Breast epithelium (tissue), 4 donors: ENCODE measurements around the gene GREM1. TPM values are rescaled to one million over a fixed set of nuclear protein-coding genes. Genes with fewer than 3 reads are reported as not detected.

Source experiments
- DNase-seq, 2 donors: peaks; one replicate each; pipeline ENCODE4 v3.0.0-alpha.2; 2019; ENCODE audit warnings: low spot score in 2 of 2
- H3K27ac ChIP-seq, 2 donors: fragments of 200-600 bp; sonication (generic) in 1 of 2; one replicate each; pipeline ENCODE4 v1.5.1; 2016 to 2019; ENCODE audit warnings: mild to moderate bottlenecking in 1 of 2
- H3K27me3 ChIP-seq, 2 donors: fragments of 200-600 bp; sonication (generic) in 1 of 2; one replicate each; pipeline versions ENCODE4 v1.5.1 to v1.6.0; 2017 to 2019; ENCODE audit warnings: control low read depth in 1 of 2, mild to moderate bottlenecking in 1 of 2
- H3K36me3 ChIP-seq: fragments of 200-600 bp; one replicate; pipeline ENCODE4 v1.5.1; 2019
- H3K4me1 ChIP-seq, 2 donors: fragments of 200-600 bp; sonication (generic); one replicate each; pipeline ENCODE4 v1.5.1; 2016 to 2019; ENCODE audit warnings: control low read depth in 1 of 2
- H3K4me3 ChIP-seq, 3 donors: fragments of 200-600 bp; sonication (generic); 1 replicate in 2 of 3; 2 replicates in 1 of 3; pipeline ENCODE4 v1.5.1; 2016 to 2019; ENCODE audit warnings: mild to moderate bottlenecking in 3 of 3, moderate library complexity in 2 of 3
- H3K9me3 ChIP-seq, 2 donors: fragments of 200-600 bp; sonication (generic) in 1 of 2; one replicate each; pipeline ENCODE4 v1.5.1; 2016 to 2019; ENCODE audit warnings: control low read depth in 1 of 2
- POLR2A ChIP-seq: fragments of 450-650 bp; IDR thresholded peaks from one replicate; pipeline ENCODE4 v1.6.1; 2016; ENCODE audit warnings: antibody characterized with exemption, mild to moderate bottlenecking, moderate library complexity
- POLR2AphosphoS5 ChIP-seq, 3 donors: sonication (generic); formaldehyde crosslinking; IDR thresholded peaks; one replicate each; pipeline ENCODE4 v1.6.1; 2017; ENCODE audit warnings: antibody characterized with exemption in 3 of 3
- intact Hi-C: fragments of 100-400 bp; cut with DNase I; formaldehyde crosslinking; loops from one replicate; pipeline ENCODE4 v1.15.1; 2023; ENCODE audit warnings: low total_unique reads
- total RNA-seq, 3 donors: library from RNA; depleted of rRNA; stranded (reverse); fragments of >200 nt; gene quantifications; one replicate each; pipeline ENCODE4 v1.1.0, GENCODE V29; 2016
- TF ChIP-seq, protein P1 (sequence below), 3 donors: fragments of 450-650 bp; IDR thresholded peaks; one replicate each; pipeline ENCODE4 v1.5.1; 2016 to 2017; ENCODE audit warnings: antibody characterized with exemption in 3 of 3, mild to moderate bottlenecking in 3 of 3, moderate library complexity in 3 of 3

The GREM1 gene
- total RNA-seq, 3 donors from 2014 or later: 1.4 to 21.3 (median 2.5) TPM

DNA sequence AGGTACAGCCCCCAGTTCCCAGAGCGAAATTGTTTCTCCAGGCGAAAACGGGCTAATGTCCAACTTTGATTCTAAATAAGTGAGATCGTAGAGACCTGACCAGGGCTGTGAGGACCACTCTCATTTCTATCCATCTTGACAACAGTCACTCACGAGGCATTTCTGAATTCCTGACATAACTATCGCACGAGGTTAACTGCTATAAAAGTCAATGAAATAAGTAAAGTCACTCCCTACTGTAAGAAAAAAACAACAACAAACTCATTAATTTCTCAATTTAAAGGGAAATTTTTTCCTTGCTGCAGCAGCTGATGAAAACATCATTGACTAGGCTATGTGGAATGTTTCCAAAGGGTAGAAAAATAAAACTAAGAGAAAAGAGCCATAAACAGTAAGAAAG is 69.1 kb downstream of the GREM1 start:
- no peaks in the 10 kb centered on the region for H3K27me3 ChIP-seq
- no peak overlapping the region for H3K4me3 ChIP-seq
- H3K4me1 ChIP-seq: no peaks in the 10 kb centered on the region
- no peaks in the 10 kb centered on the region for H3K9me3 ChIP-seq
- no peaks in the 10 kb centered on the region for H3K36me3 ChIP-seq
- TF ChIP-seq POLR2AphosphoS5 (IDR thresholded peaks at IDR 0.05): no peak
- TF ChIP-seq, protein P1, sequence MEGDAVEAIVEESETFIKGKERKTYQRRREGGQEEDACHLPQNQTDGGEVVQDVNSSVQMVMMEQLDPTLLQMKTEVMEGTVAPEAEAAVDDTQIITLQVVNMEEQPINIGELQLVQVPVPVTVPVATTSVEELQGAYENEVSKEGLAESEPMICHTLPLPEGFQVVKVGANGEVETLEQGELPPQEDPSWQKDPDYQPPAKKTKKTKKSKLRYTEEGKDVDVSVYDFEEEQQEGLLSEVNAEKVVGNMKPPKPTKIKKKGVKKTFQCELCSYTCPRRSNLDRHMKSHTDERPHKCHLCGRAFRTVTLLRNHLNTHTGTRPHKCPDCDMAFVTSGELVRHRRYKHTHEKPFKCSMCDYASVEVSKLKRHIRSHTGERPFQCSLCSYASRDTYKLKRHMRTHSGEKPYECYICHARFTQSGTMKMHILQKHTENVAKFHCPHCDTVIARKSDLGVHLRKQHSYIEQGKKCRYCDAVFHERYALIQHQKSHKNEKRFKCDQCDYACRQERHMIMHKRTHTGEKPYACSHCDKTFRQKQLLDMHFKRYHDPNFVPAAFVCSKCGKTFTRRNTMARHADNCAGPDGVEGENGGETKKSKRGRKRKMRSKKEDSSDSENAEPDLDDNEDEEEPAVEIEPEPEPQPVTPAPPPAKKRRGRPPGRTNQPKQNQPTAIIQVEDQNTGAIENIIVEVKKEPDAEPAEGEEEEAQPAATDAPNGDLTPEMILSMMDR (IDR thresholded peaks at IDR 0.05): no peak
- no peak for DNase-seq
- no peak overlapping the region for H3K27ac ChIP-seq
- intact Hi-C loops: no loop called here

DNA sequence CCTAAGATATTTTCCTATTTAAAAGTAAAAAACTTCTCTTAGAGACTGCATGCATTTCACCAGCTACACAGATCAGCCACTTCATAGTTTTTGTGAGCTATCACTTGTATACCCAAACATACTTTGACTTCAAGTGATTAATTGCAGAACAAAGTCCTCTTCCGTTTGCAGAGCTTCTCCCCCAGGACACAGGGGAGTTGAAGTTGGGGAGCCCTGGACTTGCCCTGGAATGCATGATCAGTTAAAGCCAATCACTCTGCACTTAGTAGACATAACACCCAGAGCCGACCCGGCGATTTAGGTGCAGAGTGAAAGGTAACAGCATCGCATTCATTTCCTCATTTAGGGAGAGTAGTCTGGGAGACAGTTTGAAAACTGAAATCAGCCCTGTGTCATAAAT is 70.1 kb downstream of the GREM1 start:
- DNase-seq: no peak
- H3K36me3 ChIP-seq: no peaks in the 10 kb centered on the region
- intact Hi-C loops: no loop called here

DNA sequence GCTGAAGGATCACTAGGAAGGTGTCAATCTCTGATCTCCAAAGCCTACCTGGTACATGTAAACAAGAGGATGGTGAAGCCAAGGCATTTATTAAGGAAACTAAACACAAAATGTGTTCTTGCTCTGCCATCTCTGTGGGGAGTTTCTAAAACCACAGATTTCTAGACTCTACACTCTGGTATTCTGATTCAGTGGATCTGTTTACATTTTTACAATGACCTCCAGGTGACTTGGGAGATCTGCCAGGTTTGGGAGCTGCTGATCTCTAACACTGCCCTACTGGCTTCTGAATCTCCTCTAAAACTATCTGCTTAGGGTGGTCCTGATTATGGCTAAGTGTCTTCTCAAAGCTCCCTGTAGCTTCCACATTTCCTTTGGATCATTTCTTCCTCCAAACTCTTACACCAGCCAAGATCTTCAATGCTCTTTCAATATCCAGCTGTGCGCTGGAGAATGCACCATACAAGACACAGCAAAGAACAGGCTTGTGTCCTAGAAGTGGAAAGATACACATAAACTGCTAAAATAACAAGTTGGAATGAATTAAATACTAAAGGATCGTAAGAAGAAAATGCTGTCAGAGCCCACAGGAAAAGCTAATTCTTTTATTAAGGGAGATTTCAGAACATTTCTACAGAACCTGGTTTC is 72.7 kb downstream of the GREM1 start:
- no peak overlapping the region for H3K27ac ChIP-seq
- no peaks in the 10 kb centered on the region for H3K27me3 ChIP-seq
- no peaks in the 10 kb centered on the region for H3K36me3 ChIP-seq
- no peaks in the 10 kb centered on the region for H3K9me3 ChIP-seq
- TF ChIP-seq, protein P1 (IDR thresholded peaks at IDR 0.05): no peak
- no peak for TF ChIP-seq POLR2AphosphoS5 (IDR thresholded peaks at IDR 0.05)
- no peak for TF ChIP-seq POLR2A
- DNase-seq: no peak
- H3K4me1 ChIP-seq: no peaks in the 10 kb centered on the region
- intact Hi-C loops: no loop called here
- H3K4me3 ChIP-seq: no peak overlapping the region

More for the DNA sequence above, 70.1 kb downstream of the GREM1 start:
- no peak overlapping the region for H3K27ac ChIP-seq
- no peaks in the 10 kb centered on the region for H3K9me3 ChIP-seq
- no peaks in the 10 kb centered on the region for H3K4me1 ChIP-seq
- no peak overlapping the region for H3K4me3 ChIP-seq
- H3K27me3 ChIP-seq: no peaks in the 10 kb centered on the region
- TF ChIP-seq POLR2A: no peak
- TF ChIP-seq, protein P1 (IDR thresholded peaks at IDR 0.05): no peak
- TF ChIP-seq POLR2AphosphoS5 (IDR thresholded peaks at IDR 0.05): no peak

DNA sequence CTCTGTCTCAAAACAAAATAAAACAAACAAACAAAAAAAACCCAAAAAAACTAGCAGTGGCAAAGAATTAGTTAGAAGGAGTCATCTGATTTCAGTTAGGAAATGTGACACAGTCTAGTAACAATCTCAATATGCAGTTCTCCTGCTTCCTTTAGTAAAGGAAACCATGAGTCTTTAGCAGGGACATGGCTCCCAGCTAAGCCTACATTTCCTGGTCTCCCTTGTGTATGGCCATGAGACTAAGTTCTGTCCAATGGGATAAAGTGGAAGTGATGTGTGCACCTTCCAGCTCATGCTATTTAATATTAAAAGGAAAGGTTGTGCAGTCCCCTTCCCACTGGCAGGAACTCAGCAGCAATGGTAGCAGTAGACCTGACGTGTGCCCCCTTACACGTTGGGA is 74.6 kb downstream of the GREM1 start:
- H3K9me3 ChIP-seq: no peaks in the 10 kb centered on the region
- H3K4me3 ChIP-seq: no peak overlapping the region
- H3K27me3 ChIP-seq: no peaks in the 10 kb centered on the region
- no peak overlapping the region for H3K27ac ChIP-seq
- intact Hi-C loops: no loop called here
- TF ChIP-seq POLR2AphosphoS5 (IDR thresholded peaks at IDR 0.05) (no peak), POLR2A (no peak)
- TF ChIP-seq, protein P1 (IDR thresholded peaks at IDR 0.05): no peak
- DNase-seq: no peak
- no peaks in the 10 kb centered on the region for H3K4me1 ChIP-seq
- H3K36me3 ChIP-seq: no peaks in the 10 kb centered on the region

Other genes with a start within 250 kb of the GREM1 start
- 10 to 100 TPM in 2 of 3 donors, 1 to 10 TPM in 1; 9.4 to 13.9 (median 12.1) TPM for gene GOLGA8N, start 124.5 kb upstream of the GREM1 start, total RNA-seq
- gene ARHGAP11A, start 102.5 kb upstream of the GREM1 start, total RNA-seq: 1 to 10 TPM; 1.8 to 2.9 (median 2.0) TPM
- 10 to 100 TPM in 1 of 3 donors, 1 to 10 TPM in 1, not detected in 1; 5.0 to 11.1 TPM for gene SCG5, start 76.3 kb upstream of the GREM1 start, total RNA-seq